ENCODE data around the gene DBF4B. TPM values are rescaled to one million over a fixed set of nuclear protein-coding genes. Genes with fewer than 3 reads are reported as not detected.
"Not testable (repeated sequence)": the region's sequence is repeated elsewhere in the genome, so short reads cannot be mapped to it uniquely, and the experiment has no call there.

The DBF4B gene
- total RNA-seq, 1 donor from 2014 or later: 3.9 TPM

DNA sequence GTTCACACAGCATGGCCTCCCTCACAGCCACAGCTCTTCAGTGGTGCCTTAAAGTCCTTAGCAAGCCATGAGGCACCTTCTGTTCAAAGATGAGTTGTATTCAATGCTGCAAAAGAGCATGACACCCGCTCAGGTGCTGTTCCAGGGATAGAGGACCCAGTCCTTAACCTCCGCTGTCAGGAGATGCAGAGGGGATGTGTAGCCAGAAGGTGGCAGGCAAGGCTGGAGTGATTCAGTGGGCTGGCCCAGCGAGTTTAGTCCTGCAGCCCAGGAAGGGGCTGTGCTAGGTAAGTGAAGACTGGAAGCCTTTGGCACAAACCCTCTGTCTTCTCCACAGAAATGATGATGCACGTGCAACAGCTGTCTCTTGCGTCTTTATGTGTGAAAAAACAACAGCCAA, 25.3 kb downstream of the DBF4B start:
- DNase-seq: no peak

DNA sequence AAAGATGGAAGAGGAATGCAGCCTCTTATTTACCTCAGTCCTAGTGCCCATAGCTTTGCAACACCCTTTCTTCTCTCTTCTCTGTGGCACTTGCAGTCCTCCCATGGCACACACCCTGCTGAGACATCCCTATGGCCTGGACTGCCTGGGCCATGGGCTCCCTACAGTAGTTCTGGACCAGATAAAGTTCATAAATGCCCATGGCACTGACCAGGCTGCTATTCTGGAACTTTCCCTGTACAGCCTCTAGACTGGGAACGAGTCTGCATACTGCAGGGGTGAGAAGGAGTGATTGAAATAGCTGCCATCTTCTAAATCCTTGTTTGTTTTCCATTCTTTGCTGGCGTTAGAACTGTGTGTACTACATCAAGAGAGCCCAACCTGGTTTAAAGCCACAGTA, 25.8 kb downstream of the DBF4B start:
- no peak for DNase-seq

DNA sequence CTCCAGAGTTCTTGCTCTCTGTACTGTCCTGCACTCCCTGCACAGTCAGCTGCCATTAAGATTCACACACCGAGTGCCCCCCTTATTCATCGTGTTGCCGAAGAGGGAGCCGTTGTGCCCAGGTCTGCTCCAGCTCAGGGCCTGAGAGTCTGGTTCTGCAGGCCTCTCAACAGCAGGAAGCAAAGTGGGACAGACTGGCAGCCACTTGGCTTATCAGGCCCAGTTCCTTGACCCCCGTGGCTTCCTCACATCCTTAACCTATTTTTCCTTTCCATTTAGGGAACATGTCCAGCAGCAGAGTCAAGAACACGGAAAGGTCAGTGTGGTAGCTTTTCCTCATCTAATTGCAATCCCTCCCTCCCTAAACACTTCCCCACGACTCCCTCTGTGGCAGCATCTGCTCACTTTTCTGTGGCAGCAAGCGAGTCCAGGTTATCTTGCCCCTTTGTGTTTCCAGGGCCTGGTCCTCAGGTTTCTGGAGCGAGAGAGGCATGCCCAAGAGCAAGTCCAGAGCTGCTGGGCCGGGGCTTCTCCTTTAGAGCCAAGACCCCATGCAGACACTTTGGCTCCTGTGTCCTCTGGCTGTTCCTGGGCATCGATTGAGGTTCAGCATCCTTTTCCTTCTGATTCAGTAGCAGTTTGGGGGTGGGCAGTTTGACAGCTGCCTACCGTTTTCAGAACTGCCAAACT, 28.2 kb downstream of the DBF4B start:
- DNase-seq: no peak

DNA sequence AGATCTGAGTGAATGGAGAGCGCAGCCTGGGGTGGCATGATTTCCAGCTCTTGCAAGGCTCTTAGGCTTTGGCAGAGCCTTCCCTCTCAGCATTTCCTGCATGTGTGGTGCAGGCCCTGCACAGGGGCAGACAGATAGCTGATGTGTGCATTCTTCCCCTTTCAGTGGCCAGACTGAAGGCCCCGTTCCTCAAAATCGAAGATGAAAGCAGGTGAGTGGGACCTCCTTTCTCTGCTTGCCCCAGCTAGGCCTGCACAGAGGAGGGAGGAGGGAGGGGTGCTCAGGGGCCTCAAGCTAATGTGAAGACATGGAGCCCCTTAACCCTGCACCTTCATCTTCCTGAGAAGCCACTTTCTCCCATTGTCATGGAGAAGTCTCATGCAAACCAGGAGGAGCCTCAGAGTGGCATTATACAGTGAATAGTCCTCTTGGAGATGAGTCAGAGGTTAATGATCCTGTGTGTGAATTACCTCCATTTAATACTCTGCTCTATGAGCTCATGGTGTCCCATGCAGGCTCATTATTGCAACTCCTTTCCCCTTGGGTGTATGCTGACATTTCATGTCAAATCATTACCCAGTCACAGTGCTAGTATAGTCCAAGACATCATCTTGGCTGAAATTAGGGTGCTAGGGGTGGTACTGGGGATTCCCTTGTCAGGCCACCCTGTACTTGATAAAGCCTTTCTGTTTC, 29.9 kb downstream of the DBF4B start:
- DNase-seq: no peak

DNA sequence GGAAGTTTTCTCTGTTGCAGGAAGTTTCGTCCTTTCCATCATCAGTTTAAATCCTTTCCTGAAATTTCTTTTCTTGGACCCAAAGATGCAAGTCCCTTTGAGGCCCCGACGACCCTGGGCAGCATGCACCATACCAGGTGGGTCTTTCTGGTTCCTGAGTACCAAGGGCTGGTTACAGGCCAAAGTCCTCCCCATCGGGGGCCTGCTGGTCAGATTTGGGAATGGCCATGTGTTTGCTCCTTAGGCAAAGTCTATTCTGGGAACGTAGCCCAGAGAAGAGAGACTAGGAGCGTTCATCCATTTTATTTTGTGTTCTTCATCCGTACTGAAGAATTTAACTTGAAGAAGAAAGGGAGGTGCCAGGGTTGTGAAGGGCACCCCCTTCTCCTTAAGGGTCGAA, 32.9 kb downstream of the DBF4B start:
- no peak for DNase-seq

DNA sequence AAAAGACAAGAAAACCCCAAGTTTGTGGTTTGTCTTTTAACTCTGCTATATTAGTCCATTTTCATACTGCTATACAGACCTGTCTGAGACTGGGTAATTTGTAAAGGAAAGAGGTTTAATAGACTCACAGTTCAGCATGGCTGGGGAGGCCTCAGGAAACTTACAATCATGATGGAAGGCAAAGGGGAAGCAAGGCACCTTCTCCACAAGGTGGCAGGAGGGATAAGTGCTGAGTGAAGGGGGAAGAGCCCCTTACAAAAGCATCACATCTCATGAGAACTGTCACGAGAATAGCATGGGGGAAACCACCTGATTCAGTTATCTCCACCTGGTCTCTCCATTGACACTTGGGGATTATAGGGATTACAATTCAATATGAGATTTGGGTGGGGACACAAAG, 36.8 kb downstream of the DBF4B start:
- no peak for DNase-seq

DNA sequence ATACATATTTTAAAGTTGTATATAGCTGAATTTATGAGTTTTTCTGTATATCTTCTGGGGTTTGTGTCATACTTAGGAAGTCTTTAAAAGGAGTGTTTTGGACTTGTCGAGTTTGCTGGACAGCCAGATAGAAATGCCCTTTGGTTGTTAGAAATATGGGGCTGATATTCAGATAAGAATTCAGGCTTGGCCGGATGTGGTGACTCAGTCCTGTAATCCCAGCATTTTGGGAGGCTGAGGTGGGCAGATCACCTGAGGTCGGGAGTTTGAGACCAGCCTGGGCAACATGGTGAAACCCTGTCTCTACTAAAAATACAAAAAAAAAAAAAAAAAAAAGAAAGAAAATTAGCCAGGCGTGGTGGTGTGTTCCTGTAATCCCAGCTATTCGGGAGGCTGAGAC, 37.3 kb downstream of the DBF4B start:
- DNase-seq: not testable (repeated sequence)

DNA sequence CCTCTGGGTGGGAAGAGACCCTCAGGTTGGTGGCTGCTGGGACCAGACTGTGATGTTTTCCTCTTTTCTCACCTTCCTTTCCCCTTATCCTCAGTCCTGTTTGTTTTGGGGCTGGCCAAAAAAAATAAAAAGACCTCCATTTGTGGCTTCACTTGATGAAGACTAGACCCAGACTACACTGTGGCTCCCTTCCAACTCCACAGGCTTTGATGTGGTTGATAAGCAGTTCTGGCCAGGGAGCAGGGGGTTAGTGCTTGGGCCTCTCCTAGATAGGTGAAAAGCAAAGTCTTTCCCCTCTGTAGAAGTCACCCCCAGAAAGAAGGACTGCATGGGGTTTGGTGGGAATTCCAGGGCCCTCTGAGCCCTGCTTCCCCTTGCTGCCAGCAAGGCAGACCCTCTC, 39.1 kb downstream of the DBF4B start:
- no peak for DNase-seq

DNA sequence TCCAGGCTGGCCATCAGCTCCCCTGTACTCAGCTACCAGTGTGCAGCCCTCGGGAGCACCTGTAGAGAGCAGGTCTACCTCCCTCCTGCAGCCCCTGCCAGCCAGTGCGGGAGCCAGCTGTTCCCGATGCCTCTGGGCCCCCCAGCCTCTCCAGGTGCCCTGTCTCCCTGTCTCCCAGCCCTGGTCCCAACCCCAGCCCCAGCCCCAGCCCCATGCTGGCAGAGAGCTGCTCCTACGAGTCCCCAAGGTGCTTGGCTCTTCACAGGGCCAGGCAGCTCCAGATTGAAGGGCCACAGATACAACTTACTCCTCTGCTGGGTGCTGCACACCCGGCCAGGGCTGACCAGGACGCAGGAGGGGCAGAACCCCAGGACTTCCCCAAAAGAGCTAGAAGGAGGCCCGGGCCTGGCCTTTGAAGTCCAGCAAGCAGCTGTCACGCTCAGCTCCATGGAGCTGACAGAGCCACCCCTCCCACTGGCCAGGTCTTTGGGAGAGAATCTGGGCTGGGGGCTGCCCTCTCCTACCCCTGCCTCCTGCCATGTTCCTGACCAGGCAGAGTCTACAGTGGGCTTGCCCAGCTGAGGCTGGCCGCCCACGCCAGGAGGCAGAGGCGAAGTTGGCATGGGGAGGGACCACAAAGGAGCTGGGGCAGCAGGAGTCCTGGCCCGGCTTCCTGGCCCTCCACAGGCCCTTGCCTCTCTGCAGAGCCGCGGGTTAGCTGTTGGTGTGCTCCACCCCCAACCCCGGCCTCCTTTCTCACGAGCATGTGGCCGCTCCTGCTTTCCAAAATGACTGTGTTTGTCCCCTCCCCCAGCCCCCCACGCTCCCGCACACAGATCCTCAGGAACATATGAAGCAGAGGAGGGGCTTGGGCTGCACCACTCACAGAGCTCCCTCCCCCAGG, 40.9 kb downstream of the DBF4B start:
- peak; percentile 47 for DNase-seq

DNA sequence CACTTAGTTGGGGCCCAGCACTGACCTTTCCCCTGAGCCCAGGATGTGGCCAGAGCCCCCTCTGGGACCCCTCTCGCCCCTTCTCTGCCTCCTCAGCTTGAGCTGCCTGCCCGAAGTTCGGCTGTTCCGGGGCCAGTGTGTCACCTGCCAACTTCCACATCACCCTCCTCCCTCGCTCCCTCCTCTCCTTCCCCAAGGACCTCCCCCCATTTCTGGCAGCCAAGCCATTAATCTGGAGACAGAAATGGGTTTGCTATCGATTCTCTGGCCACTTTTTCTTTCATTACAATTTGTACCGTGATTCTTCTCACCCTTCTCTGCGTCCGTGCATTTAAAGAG, 41.5 kb downstream of the DBF4B start:
- no peak for DNase-seq

DNA sequence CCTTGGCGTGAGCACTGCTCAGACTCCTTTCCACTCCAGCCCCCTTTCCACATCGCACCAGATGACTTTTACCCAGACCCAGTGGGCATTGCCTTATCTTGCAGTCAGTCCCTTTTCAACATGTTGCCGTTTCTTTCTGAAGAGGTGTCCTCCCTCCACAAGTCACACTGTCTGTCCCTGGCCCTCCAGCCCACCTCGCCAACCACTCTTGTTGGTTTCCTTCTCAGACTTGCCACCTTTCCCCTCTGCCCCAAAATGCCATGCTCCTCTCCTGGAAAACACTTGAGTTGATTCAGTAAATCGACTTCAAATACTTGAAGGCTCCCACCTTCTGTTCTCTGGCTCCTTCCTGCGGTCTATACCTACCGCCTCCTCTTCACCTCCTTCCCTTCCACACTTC, 42.9 kb downstream of the DBF4B start:
- DNase-seq: no peak

DNA sequence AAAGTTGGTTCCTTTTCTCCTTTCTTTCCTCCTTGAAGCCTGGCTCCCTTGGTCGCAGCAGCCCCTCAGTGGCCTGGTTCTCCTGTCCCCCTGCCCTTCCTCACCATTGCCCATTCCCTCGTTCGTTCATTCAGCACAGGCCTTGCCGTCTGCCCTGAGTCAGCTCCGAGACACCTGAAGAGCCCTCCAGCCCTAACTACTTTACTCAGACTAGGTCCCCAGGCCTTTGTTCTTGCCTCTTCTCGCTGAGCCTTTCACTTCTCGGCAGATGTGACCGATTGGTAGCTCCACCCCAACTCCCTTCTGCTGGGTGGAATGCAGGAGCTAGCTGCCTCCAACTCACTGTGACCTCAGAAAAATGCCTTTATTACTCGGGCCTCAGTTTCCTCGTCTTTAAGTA, 43.3 kb downstream of the DBF4B start:
- DNase-seq: no peak

DNA sequence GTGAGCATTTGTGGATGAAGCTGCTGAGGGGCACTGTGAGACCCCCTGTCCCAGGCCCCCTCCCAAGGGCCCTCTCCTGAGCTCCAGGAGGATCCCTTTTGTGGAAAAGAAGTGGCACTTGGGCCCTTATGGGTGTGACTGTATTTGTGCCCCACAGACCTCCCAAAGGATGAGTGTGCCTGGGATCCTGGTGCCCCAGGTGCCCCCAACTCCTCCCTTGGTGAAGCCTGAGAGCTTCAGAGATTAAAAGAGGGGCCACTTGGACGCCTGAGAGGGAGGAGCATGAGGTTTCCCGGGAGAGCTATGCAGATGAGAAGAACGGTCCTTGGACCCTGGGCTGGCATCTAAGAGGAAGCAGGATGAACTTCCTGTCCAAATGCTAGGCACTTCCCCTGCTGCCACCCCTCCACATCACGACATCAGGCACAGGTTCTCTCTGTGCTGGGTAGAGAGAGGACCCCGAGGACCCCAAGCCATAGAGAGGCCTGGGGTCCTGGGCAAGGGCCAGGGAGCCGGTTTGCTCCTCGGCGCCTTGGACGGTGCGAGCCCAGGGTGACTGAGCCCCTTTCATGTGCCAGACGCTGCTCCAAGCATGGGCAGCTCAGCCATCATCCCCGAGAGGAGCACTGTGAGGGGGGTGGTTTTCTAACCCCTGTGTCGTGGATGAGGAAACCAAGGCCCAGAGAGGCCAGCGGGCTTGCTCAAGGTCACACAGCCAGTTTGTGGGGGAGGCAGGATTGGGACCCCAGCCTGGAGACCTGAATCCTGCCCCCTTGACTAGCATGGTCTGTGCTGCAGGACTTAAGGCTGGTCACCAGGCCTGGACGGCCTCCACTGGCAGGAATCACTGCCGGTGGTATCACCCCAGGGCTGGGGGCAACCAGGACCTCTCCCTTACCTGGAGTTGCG, 44.7 kb downstream of the DBF4B start:
- no peak for DNase-seq

DNA sequence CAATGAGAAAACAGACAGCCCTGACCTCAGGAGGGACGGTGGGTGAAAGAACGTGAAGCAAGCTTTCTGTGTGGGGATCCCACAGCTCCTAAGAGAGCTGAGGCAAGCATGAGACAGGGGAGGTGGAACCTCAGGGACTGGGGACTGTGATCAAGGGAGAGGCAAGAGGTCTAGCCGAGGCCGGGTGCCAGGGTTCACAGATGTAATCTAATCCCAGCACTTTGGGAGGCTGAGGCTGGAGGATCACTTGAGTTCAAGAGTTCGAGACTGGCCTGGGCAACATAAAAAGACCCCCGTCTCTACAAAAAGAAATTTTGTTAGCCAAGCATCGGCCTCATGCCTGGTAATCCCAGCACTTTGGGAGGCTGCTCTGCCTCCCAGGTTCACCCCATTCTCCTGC, 45.8 kb downstream of the DBF4B start:
- DNase-seq: no peak

DNA sequence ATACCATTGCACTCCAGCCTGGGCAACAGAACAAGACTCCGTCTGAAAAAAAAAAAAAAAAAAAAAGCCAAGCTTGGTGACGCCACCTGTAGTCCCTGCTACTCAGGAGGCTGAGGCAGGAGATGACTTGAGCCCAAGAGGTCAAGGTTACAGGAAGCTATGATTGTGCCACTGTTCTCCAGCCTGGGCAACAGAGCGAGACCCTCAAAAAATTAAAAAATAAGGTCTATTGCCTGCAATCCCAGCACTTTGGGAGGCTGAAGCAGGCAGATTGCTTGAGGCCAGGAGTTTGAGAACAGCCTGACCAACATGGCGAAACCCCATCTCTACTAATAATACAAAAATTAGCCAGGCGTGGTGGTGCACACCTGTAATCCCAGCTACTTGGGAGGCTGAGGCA, 46.7 kb downstream of the DBF4B start:
- not testable (repeated sequence) for DNase-seq

DNA sequence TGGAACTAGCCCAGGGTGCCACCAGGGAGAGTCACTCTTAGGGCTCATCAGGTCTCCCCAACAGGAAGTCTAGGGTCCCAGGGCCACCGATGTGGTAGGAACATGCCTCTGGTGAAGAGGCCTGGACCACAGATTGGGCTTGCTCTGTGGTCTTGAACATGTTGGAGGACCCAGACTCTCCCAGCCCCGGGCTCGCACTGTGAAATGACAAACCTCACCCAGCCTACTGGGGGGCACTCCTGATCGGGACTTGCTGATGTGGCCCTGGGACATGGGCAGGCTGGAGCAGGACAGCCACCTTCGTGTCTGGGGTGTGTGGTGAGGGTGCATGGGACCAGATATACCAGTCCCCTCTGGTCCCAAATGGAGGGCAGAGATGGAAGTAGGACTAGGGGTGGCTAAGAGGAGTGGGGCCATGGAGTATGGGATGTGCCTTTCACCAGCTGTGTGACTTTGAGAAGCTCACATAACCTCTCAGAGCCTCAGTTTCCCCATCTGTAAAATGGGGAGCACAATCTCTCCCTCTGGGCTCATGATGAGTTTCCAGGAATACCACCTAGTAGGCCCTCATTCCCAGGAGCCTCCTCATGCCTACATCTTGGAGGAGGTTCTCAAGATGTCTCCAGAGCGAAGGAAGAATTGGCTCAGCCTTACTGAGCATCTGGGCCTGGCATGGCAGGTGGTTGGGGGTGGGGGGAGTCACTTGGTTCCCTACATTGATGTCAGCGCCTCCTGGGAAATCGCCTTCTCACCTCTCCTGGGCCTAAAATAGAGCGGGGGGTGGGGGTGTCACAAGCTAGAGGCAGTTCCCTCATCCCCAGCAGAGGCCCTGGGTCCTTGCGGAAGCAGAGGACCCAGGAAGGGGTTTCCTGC, 48.8 kb downstream of the DBF4B start:
- no peak for DNase-seq

DNA sequence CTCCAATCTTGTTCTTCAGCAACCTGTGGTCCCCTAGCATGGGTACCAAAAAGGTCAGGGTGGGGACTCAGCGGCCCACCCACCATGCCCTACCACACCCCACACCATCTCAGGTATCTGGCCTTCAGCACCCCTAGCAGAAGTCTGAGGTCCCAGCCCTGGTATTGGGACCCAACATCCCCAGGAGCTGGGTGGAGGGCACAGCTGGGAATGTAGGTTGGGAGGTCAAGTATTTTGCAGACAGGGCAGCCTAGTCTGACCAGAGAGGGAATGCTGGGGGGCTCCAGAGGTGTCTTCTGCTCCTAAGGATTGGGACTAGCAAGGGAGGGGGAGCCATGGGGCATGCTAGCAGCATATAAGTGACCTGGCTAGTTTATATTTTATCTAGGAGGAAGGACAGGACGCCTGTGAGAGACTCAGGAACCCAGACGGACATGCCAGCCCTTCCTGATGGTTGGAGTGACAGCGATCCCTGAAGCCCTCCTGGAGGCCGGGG, 49.5 kb downstream of the DBF4B start:
- no peak for DNase-seq

DNA sequence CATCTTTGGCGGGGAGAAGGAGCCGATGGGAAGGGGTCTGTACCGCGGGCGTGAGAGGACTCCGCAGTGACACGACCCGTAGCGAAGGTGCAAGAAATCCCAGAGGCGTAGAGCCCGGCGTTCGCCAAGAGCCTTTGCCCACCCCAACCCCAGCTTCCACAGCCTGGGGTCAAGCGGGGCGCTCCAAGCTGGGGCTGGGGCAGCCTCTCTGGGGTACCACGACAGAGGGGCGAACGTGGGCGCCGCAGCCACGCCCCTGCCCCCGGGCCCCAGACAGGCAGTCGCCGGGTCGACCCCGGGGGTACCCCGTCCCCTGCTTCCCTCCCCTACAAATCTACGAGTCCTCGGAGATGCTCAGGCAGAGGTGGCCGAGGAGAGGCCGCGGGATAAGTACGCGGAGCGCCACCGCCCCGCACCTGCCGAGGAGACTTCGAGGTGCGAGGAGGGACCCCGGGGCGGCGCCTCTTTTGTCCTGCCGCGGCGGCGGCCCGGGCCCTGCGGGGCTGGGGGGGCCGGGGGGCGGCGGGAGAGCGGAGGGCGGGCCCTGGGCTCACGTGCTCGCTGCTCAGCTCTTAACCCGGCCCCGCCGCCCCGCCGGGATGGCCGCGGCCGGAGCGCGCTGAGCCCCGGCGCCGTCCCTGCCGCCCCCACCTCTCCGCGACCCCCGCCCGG, 50.1 kb downstream of the DBF4B start, which contains the start of gene ADAM11:
ADAM11 (plus strand) TSS at position 575 of the 672 bp plus-strand sequence. CDS start 212 bp downstream, outside the sequence.
- no peak for DNase-seq

DNA sequence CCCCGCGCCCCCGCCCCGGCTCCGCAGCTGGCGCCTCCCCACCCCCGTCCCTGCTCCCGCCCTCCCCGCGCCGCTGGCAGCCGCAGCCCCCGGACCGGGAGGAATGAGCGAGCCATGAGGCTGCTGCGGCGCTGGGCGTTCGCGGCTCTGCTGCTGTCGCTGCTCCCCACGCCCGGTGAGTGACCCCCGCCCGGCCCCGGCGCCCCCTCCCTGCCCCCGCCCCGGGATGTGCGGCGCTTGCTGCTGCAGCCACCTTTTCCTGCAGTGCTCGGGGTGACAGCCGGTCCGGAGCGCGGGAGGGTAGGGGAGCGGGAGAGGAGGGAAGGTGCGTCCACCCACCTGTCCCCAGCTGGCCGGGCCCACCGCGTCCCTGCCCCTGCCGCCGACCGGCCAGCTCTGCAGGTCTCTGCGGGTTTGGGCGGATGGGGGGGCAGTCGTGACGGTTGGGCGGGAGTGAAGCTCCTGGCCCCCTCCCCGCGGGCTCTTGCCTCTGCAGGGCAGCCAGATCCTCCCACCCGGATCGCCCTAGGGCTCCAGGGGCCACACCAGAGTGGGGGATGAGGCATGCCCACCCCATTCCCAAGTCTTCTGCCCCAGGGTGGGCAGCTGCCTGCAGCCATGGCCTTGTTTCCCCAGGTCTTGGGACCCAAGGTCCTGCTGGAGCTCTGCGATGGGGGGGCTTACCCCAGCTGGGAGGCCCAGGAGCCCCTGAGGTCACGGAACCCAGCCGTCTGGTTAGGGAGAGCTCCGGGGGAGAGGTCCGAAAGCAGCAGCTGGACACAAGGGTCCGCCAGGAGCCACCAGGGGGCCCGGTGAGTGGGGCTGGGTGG, 50.8 kb downstream of the DBF4B start:
- DNase-seq: no peak

All from skin of body (tissue), 2 donors.